K562 (cell line): ENCODE measurements around the gene GH2.
"Not testable (repeated sequence)": the region's sequence is repeated elsewhere in the genome, so short reads cannot be mapped to it uniquely, and the experiment has no call there.

Experiments
- ESRRB ChIP-seq: fragments of 250-450 bp; sonication (Bioruptor Pico); IDR thresholded peaks from 2 replicates; pipeline ENCODE4 v1.5.0; 2020; ENCODE audit warnings: mild to moderate bottlenecking, moderate library complexity, borderline replicate concordance
- GTF3C2 ChIP-seq: IDR thresholded peaks from 3 replicates; pipeline ENCODE4 v1.6.1; 2011; ENCODE audit warnings: borderline replicate concordance, mild to moderate bottlenecking, moderate library complexity; ENCODE audit not compliant: insufficient read length; ENCODE audit errors: extremely low read depth
- JUND ChIP-seq, 2 experiments: IDR thresholded peaks; 2 replicates in 1 of 2; 3 replicates in 1 of 2; pipeline ENCODE4 v1.6.1; 2011; ENCODE audit warnings: borderline replicate concordance in 2 of 2, low read depth in 2 of 2, low read length in 2 of 2, improper control_type of control experiment in 1 of 2, missing biosample characterization in 1 of 2, missing genetic modification characterization in 1 of 2, missing genetic modification reagents in 1 of 2
- MTF1 ChIP-seq: fragments of 250-450 bp; sonication (Bioruptor Pico); IDR thresholded peaks from 2 replicates; pipeline ENCODE4 v1.9.0; 2021; ENCODE audit warnings: moderate library complexity, mild to moderate bottlenecking, inconsistent platforms, borderline replicate concordance
- POLR3A ChIP-seq: IDR thresholded peaks from 2 replicates; pipeline ENCODE4 v1.6.1; 2011; ENCODE audit warnings: borderline replicate concordance, mild to moderate bottlenecking, moderate library complexity; ENCODE audit not compliant: insufficient read length, insufficient read depth; ENCODE audit errors: extremely low read depth
- POLR3G ChIP-seq: IDR thresholded peaks from 2 replicates; pipeline ENCODE4 v1.6.1; 2011; ENCODE audit not compliant: insufficient read length, insufficient replicate concordance; ENCODE audit errors: extremely low read depth
- TCF7L2 ChIP-seq: fragments of 150-350 bp; IDR thresholded peaks from 2 replicates; pipeline ENCODE4 v1.6.1; 2016; ENCODE audit warnings: low read depth, mild to moderate bottlenecking, low read length, moderate library complexity
- ZNF77 ChIP-seq: fragments of 250-450 bp; sonication (Bioruptor Pico); IDR thresholded peaks from 2 replicates; pipeline ENCODE4 v1.5.0; 2020
- ZNF785 ChIP-seq: fragments of 250-450 bp; sonication (Bioruptor Pico); IDR thresholded peaks from 2 replicates; pipeline ENCODE4 v1.4.0; 2020; ENCODE audit warnings: mild to moderate bottlenecking
- TF ChIP-seq, protein P1 (sequence below): fragments of 250-450 bp; sonication (Bioruptor Pico); IDR thresholded peaks from 2 replicates; pipeline ENCODE4 v1.5.0; 2020; ENCODE audit warnings: mild to moderate bottlenecking, borderline replicate concordance
- TF ChIP-seq, protein P2 (sequence below): fragments of 450-650 bp; IDR thresholded peaks from 2 replicates; pipeline ENCODE4 v1.6.1; 2016; ENCODE audit warnings: borderline replicate concordance
- TF ChIP-seq, protein P3 (sequence below), 3 experiments: IDR thresholded peaks in 2 of 3; conservative IDR thresholded peaks in 1 of 3; 2 replicates each; pipeline ENCODE4 v1.5.1; 2011 to 2012; ENCODE audit warnings: low read length in 3 of 3, mild to moderate bottlenecking in 3 of 3, control low read depth in 2 of 3, improper control_type of control experiment in 1 of 3, inconsistent platforms in 1 of 3, low read depth in 1 of 3, mixed read lengths in 1 of 3, moderate library complexity in 1 of 3; ENCODE audit not compliant: insufficient read depth in 2 of 3

GRCh38 chr17:63878413-63878812, 3.3 kb downstream of the GH2 start:
- TF ChIP-seq, protein P1, sequence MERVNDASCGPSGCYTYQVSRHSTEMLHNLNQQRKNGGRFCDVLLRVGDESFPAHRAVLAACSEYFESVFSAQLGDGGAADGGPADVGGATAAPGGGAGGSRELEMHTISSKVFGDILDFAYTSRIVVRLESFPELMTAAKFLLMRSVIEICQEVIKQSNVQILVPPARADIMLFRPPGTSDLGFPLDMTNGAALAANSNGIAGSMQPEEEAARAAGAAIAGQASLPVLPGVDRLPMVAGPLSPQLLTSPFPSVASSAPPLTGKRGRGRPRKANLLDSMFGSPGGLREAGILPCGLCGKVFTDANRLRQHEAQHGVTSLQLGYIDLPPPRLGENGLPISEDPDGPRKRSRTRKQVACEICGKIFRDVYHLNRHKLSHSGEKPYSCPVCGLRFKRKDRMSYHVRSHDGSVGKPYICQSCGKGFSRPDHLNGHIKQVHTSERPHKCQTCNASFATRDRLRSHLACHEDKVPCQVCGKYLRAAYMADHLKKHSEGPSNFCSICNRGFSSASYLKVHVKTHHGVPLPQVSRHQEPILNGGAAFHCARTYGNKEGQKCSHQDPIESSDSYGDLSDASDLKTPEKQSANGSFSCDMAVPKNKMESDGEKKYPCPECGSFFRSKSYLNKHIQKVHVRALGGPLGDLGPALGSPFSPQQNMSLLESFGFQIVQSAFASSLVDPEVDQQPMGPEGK (CRISPR knock-in tag) = not testable (repeated sequence)
- TF ChIP-seq ZNF785 (CRISPR knock-in tag); ZNF77 (CRISPR knock-in tag); POLR3G; JUND (IDR thresholded peaks at IDR 0.05; ENCODE audit: borderline replicate concordance, low read depth, low read length); JUND (tag; IDR thresholded peaks at IDR 0.05; ENCODE audit: borderline replicate concordance, low read depth, low read length); ESRRB (CRISPR knock-in tag); GTF3C2; POLR3A; MTF1 (CRISPR knock-in tag); TCF7L2: not testable (repeated sequence)
- TF ChIP-seq, protein P2, sequence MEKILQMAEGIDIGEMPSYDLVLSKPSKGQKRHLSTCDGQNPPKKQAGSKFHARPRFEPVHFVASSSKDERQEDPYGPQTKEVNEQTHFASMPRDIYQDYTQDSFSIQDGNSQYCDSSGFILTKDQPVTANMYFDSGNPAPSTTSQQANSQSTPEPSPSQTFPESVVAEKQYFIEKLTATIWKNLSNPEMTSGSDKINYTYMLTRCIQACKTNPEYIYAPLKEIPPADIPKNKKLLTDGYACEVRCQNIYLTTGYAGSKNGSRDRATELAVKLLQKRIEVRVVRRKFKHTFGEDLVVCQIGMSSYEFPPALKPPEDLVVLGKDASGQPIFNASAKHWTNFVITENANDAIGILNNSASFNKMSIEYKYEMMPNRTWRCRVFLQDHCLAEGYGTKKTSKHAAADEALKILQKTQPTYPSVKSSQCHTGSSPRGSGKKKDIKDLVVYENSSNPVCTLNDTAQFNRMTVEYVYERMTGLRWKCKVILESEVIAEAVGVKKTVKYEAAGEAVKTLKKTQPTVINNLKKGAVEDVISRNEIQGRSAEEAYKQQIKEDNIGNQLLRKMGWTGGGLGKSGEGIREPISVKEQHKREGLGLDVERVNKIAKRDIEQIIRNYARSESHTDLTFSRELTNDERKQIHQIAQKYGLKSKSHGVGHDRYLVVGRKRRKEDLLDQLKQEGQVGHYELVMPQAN = not testable (repeated sequence)
- TF ChIP-seq, protein P3, sequence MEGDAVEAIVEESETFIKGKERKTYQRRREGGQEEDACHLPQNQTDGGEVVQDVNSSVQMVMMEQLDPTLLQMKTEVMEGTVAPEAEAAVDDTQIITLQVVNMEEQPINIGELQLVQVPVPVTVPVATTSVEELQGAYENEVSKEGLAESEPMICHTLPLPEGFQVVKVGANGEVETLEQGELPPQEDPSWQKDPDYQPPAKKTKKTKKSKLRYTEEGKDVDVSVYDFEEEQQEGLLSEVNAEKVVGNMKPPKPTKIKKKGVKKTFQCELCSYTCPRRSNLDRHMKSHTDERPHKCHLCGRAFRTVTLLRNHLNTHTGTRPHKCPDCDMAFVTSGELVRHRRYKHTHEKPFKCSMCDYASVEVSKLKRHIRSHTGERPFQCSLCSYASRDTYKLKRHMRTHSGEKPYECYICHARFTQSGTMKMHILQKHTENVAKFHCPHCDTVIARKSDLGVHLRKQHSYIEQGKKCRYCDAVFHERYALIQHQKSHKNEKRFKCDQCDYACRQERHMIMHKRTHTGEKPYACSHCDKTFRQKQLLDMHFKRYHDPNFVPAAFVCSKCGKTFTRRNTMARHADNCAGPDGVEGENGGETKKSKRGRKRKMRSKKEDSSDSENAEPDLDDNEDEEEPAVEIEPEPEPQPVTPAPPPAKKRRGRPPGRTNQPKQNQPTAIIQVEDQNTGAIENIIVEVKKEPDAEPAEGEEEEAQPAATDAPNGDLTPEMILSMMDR (IDR thresholded peaks at IDR 0.05 in 2 of 3, conservative IDR thresholded peaks at IDR 0.05 in 1 of 3; ENCODE audit: insufficient read depth in 2 of 3, low read depth in 1 of 3, low read length in 3 of 3) = not testable (repeated sequence)
